Measurements from ENCODE around the gene PGS1.

DNA sequence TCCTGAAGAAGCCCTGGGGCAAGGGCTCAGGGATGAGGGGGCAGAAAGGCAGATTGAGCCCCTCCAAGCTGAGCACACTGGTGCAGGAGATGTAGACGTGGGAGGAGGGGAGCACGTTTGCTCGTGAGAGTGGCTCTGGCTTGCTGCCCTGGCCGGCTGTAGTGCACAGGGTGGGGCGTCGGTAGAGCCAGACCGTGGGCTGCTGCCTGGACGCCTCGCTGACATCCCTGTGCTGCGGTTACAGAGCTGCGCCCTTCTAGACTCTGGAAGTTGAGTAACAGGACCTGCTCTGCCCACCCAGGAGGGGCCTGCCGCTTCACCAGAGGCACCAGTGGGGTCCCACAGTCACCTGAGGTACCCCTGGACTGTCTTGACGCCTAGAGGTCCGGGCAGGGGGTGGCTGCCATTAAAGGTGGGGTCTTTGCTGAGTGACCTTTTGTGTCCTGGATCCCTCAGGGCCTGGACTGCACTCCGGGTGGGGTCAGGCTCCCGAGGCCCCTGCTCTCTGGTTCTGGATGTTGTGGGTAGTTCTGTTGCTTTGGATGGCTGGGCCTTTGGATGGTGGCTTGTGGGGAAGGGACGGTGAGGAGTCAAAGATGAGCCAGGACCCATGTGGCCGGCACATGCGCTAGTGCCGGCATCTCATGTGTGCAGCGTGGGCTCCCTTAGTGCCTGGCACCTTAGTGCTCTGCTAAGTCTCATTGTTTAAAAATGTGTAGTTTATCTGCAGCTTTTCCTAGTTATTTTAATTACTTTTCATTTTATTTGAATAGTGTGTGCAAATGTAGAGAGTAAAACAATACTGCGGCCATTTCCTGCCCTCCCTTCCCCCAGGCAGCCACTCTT is 41.7 kb downstream of the PGS1 start:
- TF ChIP-seq YY1 (IDR thresholded peaks at IDR 0.05; ENCODE audit: low read depth) (no peak), TAF1 (IDR thresholded peaks at IDR 0.05; ENCODE audit: low read depth) (no peak), CREB1 (IDR thresholded peaks at IDR 0.05; ENCODE audit: low read depth) (no peak), EP300 (IDR thresholded peaks at IDR 0.05; ENCODE audit: borderline replicate concordance) (no peak), EGR1 (IDR thresholded peaks at IDR 0.05) (no peak), NFIC (IDR thresholded peaks at IDR 0.05) (no peak), CEBPB (IDR thresholded peaks at IDR 0.05) (no peak), FOXM1 (IDR thresholded peaks at IDR 0.05; ENCODE audit: borderline replicate concordance, low read depth) (no peak), RAD21 (IDR thresholded peaks at IDR 0.05; ENCODE audit: low read depth) (no peak), TEAD4 (IDR thresholded peaks at IDR 0.05) (no peak)
- TF ChIP-seq, protein P1, sequence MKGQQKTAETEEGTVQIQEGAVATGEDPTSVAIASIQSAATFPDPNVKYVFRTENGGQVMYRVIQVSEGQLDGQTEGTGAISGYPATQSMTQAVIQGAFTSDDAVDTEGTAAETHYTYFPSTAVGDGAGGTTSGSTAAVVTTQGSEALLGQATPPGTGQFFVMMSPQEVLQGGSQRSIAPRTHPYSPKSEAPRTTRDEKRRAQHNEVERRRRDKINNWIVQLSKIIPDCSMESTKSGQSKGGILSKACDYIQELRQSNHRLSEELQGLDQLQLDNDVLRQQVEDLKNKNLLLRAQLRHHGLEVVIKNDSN (IDR thresholded peaks at IDR 0.05) = no peak
- TF ChIP-seq, protein P2, sequence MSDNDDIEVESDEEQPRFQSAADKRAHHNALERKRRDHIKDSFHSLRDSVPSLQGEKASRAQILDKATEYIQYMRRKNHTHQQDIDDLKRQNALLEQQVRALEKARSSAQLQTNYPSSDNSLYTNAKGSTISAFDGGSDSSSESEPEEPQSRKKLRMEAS (IDR thresholded peaks at IDR 0.05) = no peak
- TF ChIP-seq, protein P3, sequence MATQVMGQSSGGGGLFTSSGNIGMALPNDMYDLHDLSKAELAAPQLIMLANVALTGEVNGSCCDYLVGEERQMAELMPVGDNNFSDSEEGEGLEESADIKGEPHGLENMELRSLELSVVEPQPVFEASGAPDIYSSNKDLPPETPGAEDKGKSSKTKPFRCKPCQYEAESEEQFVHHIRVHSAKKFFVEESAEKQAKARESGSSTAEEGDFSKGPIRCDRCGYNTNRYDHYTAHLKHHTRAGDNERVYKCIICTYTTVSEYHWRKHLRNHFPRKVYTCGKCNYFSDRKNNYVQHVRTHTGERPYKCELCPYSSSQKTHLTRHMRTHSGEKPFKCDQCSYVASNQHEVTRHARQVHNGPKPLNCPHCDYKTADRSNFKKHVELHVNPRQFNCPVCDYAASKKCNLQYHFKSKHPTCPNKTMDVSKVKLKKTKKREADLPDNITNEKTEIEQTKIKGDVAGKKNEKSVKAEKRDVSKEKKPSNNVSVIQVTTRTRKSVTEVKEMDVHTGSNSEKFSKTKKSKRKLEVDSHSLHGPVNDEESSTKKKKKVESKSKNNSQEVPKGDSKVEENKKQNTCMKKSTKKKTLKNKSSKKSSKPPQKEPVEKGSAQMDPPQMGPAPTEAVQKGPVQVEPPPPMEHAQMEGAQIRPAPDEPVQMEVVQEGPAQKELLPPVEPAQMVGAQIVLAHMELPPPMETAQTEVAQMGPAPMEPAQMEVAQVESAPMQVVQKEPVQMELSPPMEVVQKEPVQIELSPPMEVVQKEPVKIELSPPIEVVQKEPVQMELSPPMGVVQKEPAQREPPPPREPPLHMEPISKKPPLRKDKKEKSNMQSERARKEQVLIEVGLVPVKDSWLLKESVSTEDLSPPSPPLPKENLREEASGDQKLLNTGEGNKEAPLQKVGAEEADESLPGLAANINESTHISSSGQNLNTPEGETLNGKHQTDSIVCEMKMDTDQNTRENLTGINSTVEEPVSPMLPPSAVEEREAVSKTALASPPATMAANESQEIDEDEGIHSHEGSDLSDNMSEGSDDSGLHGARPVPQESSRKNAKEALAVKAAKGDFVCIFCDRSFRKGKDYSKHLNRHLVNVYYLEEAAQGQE (IDR thresholded peaks at IDR 0.05; ENCODE audit: low read depth) = no peak
